Measurements from ENCODE around the gene NCKAP1.
"Not testable (repeated sequence)": the region's sequence is repeated elsewhere in the genome, so short reads cannot be mapped to it uniquely, and the experiment has no call there.

Gene NCKAP1

DNA sequence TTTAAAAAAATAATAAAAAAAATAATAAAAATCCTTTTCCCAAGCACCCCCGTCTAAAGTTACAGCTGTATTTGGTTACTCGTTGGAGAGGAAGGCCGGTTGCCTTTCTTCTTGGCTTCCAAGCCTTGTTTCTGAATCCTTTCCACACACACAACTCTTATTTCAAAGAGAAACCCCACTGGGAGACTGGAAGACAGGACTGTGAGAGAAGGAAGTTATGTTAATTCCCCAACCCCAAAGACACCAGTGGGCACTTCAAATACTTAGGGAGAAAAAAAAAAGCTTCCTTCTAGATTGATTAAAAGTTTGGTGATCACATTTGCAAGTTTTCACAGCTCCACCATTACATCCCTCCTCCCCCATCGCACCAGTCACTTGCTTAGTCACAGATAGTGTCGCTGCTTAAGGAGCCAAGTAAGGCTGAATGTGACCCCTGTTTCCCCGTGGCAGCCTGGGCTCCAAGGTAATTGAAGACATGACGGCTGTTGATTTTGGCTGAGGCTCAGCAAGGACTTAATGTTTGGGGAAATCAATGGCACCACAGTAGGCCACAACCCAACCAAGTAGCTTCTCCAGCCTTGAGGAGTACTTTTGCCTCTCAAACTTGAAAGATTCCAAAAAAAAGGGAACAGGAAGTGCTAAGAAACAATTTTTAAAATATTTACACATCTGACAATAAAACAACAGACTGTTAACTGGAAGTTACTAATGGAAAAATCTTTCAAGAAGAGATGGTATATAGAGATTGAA lies 131.0 kb downstream of the NCKAP1 start:
- DNase-seq (ENCODE audit: low read depth in 2 of 2), result no peak

GRCh38 chr2:182906454-182906853 lies 131.8 kb downstream of the NCKAP1 start:
- DNase-seq (ENCODE audit: low read depth in 2 of 2), result no peak

DNA sequence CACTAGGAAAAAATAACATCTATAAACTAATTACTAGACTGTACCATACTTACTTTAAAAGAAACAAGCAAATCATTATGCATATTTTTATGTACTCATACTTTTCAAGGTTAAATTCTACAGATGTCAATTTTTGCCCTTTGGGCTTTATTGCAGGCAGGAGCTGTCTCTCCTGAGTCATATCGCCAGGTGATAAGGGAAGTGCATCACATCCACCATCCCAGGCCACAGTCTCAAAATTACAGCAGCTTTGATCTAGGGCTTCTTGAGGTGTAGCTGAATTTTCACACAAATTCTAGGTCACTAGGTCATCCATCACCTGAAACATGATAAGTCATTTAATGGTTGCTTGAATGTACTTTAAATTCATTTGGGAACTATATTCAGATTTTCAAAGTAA lies 133.4 kb downstream of the NCKAP1 start:
- no peak for DNase-seq (ENCODE audit: low read depth in 2 of 2)

GRCh38 chr2:182903566-182903965 lies 134.7 kb downstream of the NCKAP1 start:
- DNase-seq (ENCODE audit: low read depth in 2 of 2), result no peak

DNA sequence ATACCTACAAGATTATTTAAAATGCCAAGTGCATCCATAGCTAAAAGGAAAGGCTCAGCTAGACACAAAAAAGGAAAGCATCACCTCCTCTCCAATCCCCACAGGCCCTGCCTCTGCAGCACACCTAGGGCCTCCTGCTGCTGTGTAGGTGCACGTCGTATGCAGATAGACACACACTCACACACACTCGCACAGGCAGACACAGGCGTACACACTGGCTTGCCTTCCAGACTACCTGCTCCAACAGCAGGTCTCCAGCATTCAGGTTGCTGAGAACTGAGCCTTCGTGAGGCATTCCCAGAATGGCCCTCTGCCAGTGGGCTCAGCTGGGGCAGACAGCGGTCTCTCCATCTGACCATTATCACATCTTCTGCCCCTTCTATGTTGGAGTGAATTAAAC lies 136.5 kb downstream of the NCKAP1 start:
- no peak for DNase-seq (ENCODE audit: low read depth in 2 of 2)

DNA sequence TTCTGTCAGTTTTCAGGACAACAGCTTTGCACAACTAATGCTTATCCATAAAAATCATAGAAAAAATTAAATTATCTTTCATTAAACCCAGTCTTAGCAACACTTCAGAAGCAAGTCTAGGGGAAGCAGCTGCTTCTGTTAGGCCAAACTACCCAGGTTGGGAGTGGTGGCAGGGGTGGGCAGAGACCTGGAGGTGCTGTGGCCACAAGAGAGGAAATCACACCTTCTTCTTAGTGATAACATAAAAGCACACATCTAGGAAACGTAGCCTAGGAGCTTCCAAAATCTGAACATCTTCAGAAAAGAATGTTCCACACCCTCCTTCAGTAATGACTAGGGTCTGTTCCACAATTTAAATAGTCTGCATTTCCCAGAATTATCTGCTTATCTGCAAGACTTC lies 139.5 kb downstream of the NCKAP1 start:
- no peak for DNase-seq (ENCODE audit: low read depth in 2 of 2)

DNA sequence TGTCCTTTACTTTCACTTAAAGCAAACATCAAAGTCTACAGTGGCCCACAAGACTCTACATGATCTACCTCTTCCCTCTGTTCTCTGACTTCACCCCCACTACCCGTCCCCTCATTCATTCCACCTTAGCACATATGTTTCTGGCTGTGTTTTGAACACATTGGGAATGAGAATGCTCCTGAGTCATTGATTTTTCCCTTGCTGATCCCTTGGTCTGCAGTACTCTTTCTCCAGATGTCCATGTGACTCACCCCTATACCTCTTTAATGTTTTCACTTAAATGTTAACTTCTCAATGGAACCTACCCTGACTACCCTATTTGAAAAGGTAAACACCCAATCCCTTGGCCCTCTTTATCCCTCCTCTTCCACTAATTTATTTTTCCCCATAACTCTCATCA lies 141.1 kb downstream of the NCKAP1 start:
- DNase-seq (ENCODE audit: low read depth in 2 of 2), result no peak

DNA sequence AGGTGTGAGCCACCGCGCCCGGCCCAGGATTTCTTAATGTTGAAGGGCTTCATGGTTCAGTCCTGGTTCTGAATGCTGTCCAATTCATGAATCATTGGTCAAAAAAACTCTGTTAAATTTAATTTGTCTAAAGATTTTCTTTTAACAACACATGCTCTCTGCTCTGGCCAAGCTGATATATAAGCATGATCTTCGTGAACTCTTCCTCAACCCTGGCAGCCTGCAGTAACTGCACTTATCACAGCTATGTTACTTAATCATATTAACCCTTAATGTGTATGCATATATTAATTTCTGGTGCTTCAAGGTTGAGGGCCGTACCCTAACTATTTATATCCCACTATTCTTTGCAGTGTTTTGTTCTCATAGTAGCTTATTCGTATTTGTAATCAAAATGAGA lies 142.5 kb downstream of the NCKAP1 start:
- no peak for DNase-seq (ENCODE audit: low read depth in 2 of 2)

GRCh38 chr2:182895169-182895568 lies 143.1 kb downstream of the NCKAP1 start:
- DNase-seq (ENCODE audit: low read depth in 2 of 2), result no peak

DNA sequence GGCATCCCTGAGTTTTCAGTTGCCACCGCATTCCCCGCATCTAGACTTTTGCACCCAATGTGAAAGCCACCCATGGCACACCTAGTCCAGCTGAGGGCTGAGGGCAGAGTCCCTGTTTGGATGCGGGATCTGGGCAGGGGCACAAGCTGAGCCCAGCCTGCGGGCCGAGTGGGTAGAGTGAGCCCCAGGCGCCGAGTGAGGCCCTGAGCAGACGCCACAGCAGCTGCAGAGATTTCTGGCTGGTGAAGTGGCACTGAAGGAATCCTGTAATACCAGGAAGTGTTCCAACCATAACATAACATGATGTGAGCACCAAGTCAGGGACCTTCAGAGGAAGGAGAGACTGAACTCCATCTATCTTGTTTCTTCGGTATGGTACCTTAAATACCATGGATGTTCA lies 144.1 kb downstream of the NCKAP1 start:
- DNase-seq (ENCODE audit: low read depth in 2 of 2), result no peak

GRCh38 chr2:182893666-182894065 lies 144.6 kb downstream of the NCKAP1 start:
- DNase-seq (ENCODE audit: low read depth in 2 of 2), result no peak

- not testable (repeated sequence) for DNase-seq (ENCODE audit: low read depth in 2 of 2)
These were observed 145.2 kb downstream of the NCKAP1 start for GRCh38 chr2:182893035-182893434.

GRCh38 chr2:182891611-182892010 lies 146.6 kb downstream of the NCKAP1 start:
- no peak for DNase-seq (ENCODE audit: low read depth in 2 of 2)

DNA sequence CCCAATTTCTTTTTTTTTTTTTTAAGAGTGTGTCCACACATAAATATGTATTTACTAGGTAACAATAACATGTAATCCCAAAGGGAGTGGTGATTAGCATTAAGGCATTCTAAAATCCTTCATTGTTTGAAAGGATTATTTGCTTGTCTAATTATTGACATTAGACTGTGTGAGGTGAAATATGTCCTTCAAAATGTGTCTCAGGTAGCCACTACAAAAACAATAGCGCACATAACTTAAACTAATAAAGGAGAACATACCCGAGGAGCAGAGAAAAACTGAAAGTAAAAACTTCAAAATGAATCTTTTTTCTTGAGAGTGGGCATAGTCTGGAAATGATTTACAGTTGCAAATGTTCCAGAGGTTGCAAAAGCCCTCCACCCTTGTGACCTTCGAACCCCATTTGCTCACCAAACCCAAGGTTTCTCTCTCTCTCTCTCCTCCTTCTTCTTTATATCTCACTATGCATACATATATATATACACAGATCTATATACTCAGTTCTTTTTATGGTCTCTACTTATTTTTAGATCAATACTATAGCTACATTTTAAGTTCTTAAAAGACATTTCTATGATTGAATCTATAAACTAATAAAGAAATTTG lies 147.4 kb downstream of the NCKAP1 start:
- no peak for DNase-seq (ENCODE audit: low read depth in 2 of 2)

- DNase-seq (ENCODE audit: low read depth in 2 of 2), result no peak
These were observed 148.0 kb downstream of the NCKAP1 start for GRCh38 chr2:182890305-182890704.

DNA sequence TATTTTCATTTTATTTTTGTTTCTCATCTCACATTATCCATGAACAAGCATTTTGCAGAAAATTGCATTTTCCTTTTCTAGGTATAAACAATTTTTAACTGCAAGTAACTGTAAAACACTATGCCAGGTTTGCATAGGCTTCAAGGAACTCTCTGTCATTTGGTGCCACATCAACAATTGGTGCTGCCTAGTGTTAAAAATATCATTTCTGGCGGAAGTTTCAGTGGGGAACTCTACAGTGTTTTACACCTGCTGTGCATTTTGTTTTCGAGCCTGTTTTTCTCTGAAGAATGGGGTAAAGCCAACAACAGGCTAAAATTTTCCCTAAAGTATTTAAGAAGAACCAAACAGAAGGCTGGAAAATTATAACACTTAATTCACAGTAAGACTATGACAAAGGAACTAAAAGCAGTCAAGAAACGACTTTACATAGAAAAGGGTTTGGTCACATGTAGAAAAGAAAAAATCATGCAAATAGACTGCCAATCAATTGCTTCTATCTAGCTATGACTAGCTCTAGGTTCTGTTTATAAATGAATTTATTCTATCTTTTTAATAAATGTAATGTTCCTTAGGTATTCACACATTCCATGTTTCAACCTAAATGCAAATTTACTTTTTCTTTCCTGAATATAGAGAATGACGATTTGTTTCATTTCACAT lies 150.4 kb downstream of the NCKAP1 start:
- no peak for DNase-seq (ENCODE audit: low read depth in 2 of 2)

GRCh38 chr2:182887093-182887492 lies 151.2 kb downstream of the NCKAP1 start:
- no peak for DNase-seq (ENCODE audit: low read depth in 2 of 2)

GRCh38 chr2:182885771-182886170 lies 152.5 kb downstream of the NCKAP1 start:
- DNase-seq (ENCODE audit: low read depth in 2 of 2), result no peak

GRCh38 chr2:182883451-182883850 lies 154.8 kb downstream of the NCKAP1 start:
- DNase-seq (ENCODE audit: low read depth in 2 of 2), result no peak

DNA sequence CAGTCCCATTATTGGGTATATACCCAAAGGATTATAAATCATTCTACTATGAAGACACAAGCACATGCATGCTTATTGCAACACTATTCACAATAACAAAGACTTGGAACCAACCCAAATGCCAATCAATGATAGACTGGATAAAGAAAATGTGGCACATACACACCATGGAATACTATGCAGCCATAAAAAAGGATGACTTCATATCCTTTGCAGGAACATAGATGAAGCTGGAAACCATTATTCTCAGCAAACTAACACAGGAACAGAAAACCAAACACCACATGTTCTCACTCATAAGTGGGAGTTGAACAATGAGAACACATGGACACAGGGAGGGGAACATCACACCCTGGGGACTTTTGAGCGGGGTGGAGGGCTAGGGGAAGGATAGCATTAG lies 158.2 kb downstream of the NCKAP1 start:
- DNase-seq (ENCODE audit: low read depth in 2 of 2), result not testable (repeated sequence)

DNA sequence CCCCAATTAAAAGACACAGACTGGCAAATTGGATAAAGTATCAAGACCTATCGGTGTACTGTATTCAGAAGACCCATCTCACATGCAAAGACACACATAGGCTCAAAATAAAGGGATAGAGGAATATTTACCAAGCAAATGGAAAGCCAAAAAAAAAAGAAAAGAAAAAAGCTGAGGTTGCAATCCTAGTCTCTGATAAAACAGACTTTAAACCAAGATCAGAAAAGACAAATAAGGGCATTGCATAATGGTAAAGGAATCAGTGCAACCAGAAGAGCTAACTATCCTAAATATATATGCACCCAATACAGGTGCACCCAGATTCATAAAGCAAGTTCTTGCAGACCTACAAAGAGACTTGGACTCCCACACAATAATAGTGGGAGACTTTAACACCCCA lies 161.6 kb downstream of the NCKAP1 start:
- DNase-seq (ENCODE audit: low read depth in 2 of 2), result not testable (repeated sequence)

- no peak for DNase-seq (ENCODE audit: low read depth in 2 of 2)
These were observed 168.0 kb downstream of the NCKAP1 start for GRCh38 chr2:182870227-182870626.

Measured in stimulated activated CD8-positive, alpha-beta memory T cell treated with anti-CD3 and anti-CD28 coated beads, Interleukin-2, amount 100 ng/mL, for 48 hours (primary cell).